H54 (cell line): Measurements from ENCODE around the gene KRTAP5-9.

Experiments used
- DNase-seq: peaks from one replicate; pipeline ENCODE4 v3.0.0; 2011; ENCODE audit warnings: low spot score, mixed read lengths; ENCODE audit not compliant: insufficient read length
- FAIRE-seq: peaks from 3 replicates; lab custom pipeline; 2011; peaks lifted over from hg19 to GRCh38; lab: Jason Lieb, UNC
- POLR2A ChIP-seq: IDR thresholded peaks from 2 replicates; pipeline ENCODE4 v1.6.1; 2011; ENCODE audit warnings: low read depth, mild to moderate bottlenecking, low read length

Gene KRTAP5-9

GRCh38 chr11:71548120-71548519 lies at the start of gene KRTAP5-9:
KRTAP5-9 (plus strand) TSS chr11:71548420; CDS start chr11:71548658, 238 bp downstream.
- FAIRE-seq (no peak), DNase-seq (no peak)
- no peak for TF ChIP-seq POLR2A

GRCh38 chr11:71499125-71499524 lies 49.1 kb upstream of the KRTAP5-9 start:
- DNase-seq = no peak
- no peak for FAIRE-seq
- no peak for TF ChIP-seq POLR2A

GRCh38 chr11:71499546-71499945 lies 48.7 kb upstream of the KRTAP5-9 start:
- no peak for DNase-seq
- no peak for TF ChIP-seq POLR2A
- no peak for FAIRE-seq

GRCh38 chr11:71500601-71501021 lies 47.6 kb upstream of the KRTAP5-9 start:
- peak; percentile 58 for DNase-seq
- no peak for TF ChIP-seq POLR2A
- no peak for FAIRE-seq

- no peak for TF ChIP-seq POLR2A
- FAIRE-seq (no peak), DNase-seq (no peak)
Measured at GRCh38 chr11:71501071-71501985, 46.9 kb upstream of the KRTAP5-9 start.

GRCh38 chr11:71502026-71502425 lies 46.2 kb upstream of the KRTAP5-9 start:
- FAIRE-seq (no peak), DNase-seq (no peak)
- TF ChIP-seq POLR2A = no peak

GRCh38 chr11:71502871-71503435 lies 45.3 kb upstream of the KRTAP5-9 start:
- no peak for FAIRE-seq
- no peak for DNase-seq
- TF ChIP-seq POLR2A = no peak

GRCh38 chr11:71504531-71504930 lies 43.7 kb upstream of the KRTAP5-9 start:
- no peak for TF ChIP-seq POLR2A
- FAIRE-seq = no peak
- no peak for DNase-seq

GRCh38 chr11:71505001-71505400 lies 43.2 kb upstream of the KRTAP5-9 start:
- TF ChIP-seq POLR2A = no peak
- DNase-seq (no peak), FAIRE-seq (no peak)

GRCh38 chr11:71505781-71506180 lies 42.4 kb upstream of the KRTAP5-9 start:
- TF ChIP-seq POLR2A = no peak
- no peak for FAIRE-seq
- no peak for DNase-seq

- FAIRE-seq (no peak), DNase-seq (no peak)
- no peak for TF ChIP-seq POLR2A
Measured at GRCh38 chr11:71507102-71507501, 41.1 kb upstream of the KRTAP5-9 start.

- no peak for TF ChIP-seq POLR2A
- FAIRE-seq = no peak
- no peak for DNase-seq
Measured at GRCh38 chr11:71518506-71519471, 29.4 kb upstream of the KRTAP5-9 start.

GRCh38 chr11:71519546-71519945 lies 28.7 kb upstream of the KRTAP5-9 start:
- FAIRE-seq (no peak), DNase-seq (no peak)
- TF ChIP-seq POLR2A = no peak
